A549 (cell line): ENCODE results near the gene SF3B5. TPM values are rescaled to one million over a fixed set of nuclear protein-coding genes. Genes with fewer than 3 reads are reported as not detected.

ENCODE experiments used
- ATAC-seq, 2 experiments: fragments of 200-7000 bp in 1 of 2; fragments of >200 bp in 1 of 2; cut with Nextera tagmentation in 1 of 2; cut with Tn5 transposase in 1 of 2; 3 replicates each; pipeline versions ENCODE4 v1.8.0 to v1.9.1; 2018 to 2020; ENCODE audit warnings: mild to moderate bottlenecking in 1 of 2, moderate library complexity in 1 of 2
- CTCF ChIA-PET: fragments of 300-600 bp; sonication (Branson Sonifier 250); formaldehyde crosslinking; extraction: SDS; loops from one replicate; lab custom pipeline; 2021; ENCODE audit warnings: antibody characterized with exemption, inconsistent platforms; lab: Yijun Ruan, JAX
- POLR2A ChIA-PET: fragments of 350-600 bp; formaldehyde crosslinking; extraction: SDS; loops from one replicate; lab custom pipeline; 2021; ENCODE audit warnings: antibody characterized with exemption, inconsistent platforms; lab: Yijun Ruan, JAX
- DNase-seq, 2 experiments: peaks; one replicate each; pipeline versions ENCODE4 v3.0.0 to v3.0.0-alpha.2; 2011 to 2016; ENCODE audit warnings: low read depth in 1 of 2, low spot score in 1 of 2
- FAIRE-seq: peaks from 2 replicates; lab custom pipeline; 2011; peaks lifted over from hg19 to GRCh38; lab: Jason Lieb, UNC
- H3K27ac ChIP-seq, 2 experiments: fragments of >200 bp; sonication (Bioruptor Twin); formaldehyde crosslinking; 3 replicates each; pipeline ENCODE4 v1.5.1; 2016 to 2017
- H3K4me1 ChIP-seq: fragments of >200 bp; sonication (Bioruptor Twin); formaldehyde crosslinking; 3 replicates; pipeline ENCODE4 v1.6.1; 2016
- H3K4me2 ChIP-seq: fragments of >200 bp; sonication (Bioruptor Twin); formaldehyde crosslinking; 3 replicates; pipeline ENCODE4 v1.6.1; 2016
- H3K4me3 ChIP-seq: fragments of >200 bp; sonication (Bioruptor Twin); formaldehyde crosslinking; 3 replicates; pipeline ENCODE4 v1.5.1; 2016
- H3K9me3 ChIP-seq: fragments of >200 bp; sonication (Bioruptor Twin); formaldehyde crosslinking; 3 replicates; pipeline ENCODE4 v1.6.1; 2016
- ATOH8 ChIP-seq: fragments of 250-450 bp; sonication (Bioruptor Pico); IDR thresholded peaks from 2 replicates; pipeline ENCODE4 v1.5.0; 2020; ENCODE audit warnings: low read depth, mild to moderate bottlenecking, moderate library complexity
- CBX2 ChIP-seq: fragments of 200-600 bp; sonication (generic); IDR thresholded peaks from 2 replicates; pipeline ENCODE4 v1.6.1; 2016; ENCODE audit warnings: low read depth, mild to moderate bottlenecking, borderline replicate concordance
- CBX8 ChIP-seq: fragments of 200-600 bp; sonication (generic); IDR thresholded peaks from 2 replicates; pipeline ENCODE4 v1.6.1; 2016
- CHD2 ChIP-seq: fragments of 150-350 bp; IDR thresholded peaks from 2 replicates; pipeline ENCODE4 v1.6.1; 2014; ENCODE audit warnings: low read length; ENCODE audit not compliant: partially characterized antibody
- EHF ChIP-seq: fragments of 250-450 bp; sonication (Bioruptor Pico); IDR thresholded peaks from 2 replicates; pipeline ENCODE4 v1.5.0; 2020; ENCODE audit warnings: mild to moderate bottlenecking
- EHMT2 ChIP-seq: fragments of 200-600 bp; sonication (generic); IDR thresholded peaks from 2 replicates; pipeline ENCODE4 v1.6.1; 2016; ENCODE audit warnings: antibody characterized with exemption, low read depth, mild to moderate bottlenecking, moderate library complexity
- ELK1 ChIP-seq: fragments of 150-350 bp; IDR thresholded peaks from 2 replicates; pipeline ENCODE4 v1.6.1; 2014; ENCODE audit warnings: low read depth, mild to moderate bottlenecking, low read length
- FOSB ChIP-seq: fragments of 250-450 bp; sonication (Bioruptor Pico); IDR thresholded peaks from 2 replicates; pipeline ENCODE4 v1.5.0; 2020; ENCODE audit warnings: mild to moderate bottlenecking, moderate library complexity
- FOSL2 ChIP-seq, 2 experiments: fragments of 450-650 bp in 1 of 2; fragments of >200 bp in 1 of 2; sonication (Bioruptor Twin) in 1 of 2; formaldehyde crosslinking; IDR thresholded peaks; 2 replicates each; pipeline versions ENCODE4 v1.5.0 to v1.6.1; 2016 to 2020; ENCODE audit warnings: mild to moderate bottlenecking in 1 of 2, moderate library complexity in 1 of 2
- HEYL ChIP-seq: fragments of 250-450 bp; sonication (Bioruptor Pico); IDR thresholded peaks from 2 replicates; pipeline ENCODE4 v1.8.0; 2021; ENCODE audit warnings: mild to moderate bottlenecking, moderate library complexity
- HOXA7 ChIP-seq: fragments of 250-450 bp; sonication (Bioruptor Pico); IDR thresholded peaks from 2 replicates; pipeline ENCODE4 v1.5.0; 2020; ENCODE audit warnings: mild to moderate bottlenecking, moderate library complexity
- JUN ChIP-seq, 2 experiments: fragments of >200 bp; sonication (Bioruptor Twin); formaldehyde crosslinking; IDR thresholded peaks; 2 replicates in 1 of 2; 3 replicates in 1 of 2; pipeline ENCODE4 v1.6.1; 2016 to 2017
- MYC ChIP-seq: IDR thresholded peaks from 2 replicates; pipeline ENCODE4 v1.6.1; 2012; ENCODE audit warnings: mild to moderate bottlenecking, inconsistent platforms, low read length, improper control_type of control experiment, borderline replicate concordance
- PBX3 ChIP-seq: IDR thresholded peaks from 2 replicates; pipeline ENCODE4 v1.6.1; 2012
- RCOR1 ChIP-seq: fragments of 150-350 bp; IDR thresholded peaks from 2 replicates; pipeline ENCODE4 v1.6.1; 2014; ENCODE audit warnings: antibody characterized with exemption, low read length, low read depth
- RFX5 ChIP-seq: fragments of 450-650 bp; IDR thresholded peaks from 2 replicates; pipeline ENCODE4 v1.7.1; 2014; ENCODE audit warnings: antibody characterized with exemption, mild to moderate bottlenecking, moderate library complexity
- RNF2 ChIP-seq: fragments of 200-600 bp; sonication (generic); IDR thresholded peaks from 2 replicates; pipeline ENCODE4 v1.6.1; 2016; ENCODE audit warnings: low read depth, mild to moderate bottlenecking, antibody characterized with exemption, moderate library complexity, borderline replicate concordance
- SREBF2 ChIP-seq: fragments of 450-650 bp; IDR thresholded peaks from 2 replicates; pipeline ENCODE4 v1.6.1; 2014; ENCODE audit warnings: mild to moderate bottlenecking, moderate library complexity
- ZFP36 ChIP-seq: fragments of 450-650 bp; IDR thresholded peaks from 2 replicates; pipeline ENCODE4 v1.6.1; 2014; ENCODE audit warnings: borderline replicate concordance; ENCODE audit not compliant: partially characterized antibody
- WGBS: methylation state at CpG from one replicate; pipeline ENCODE4 v1.1.6; 2017; ENCODE audit errors: missing lambda C conversion rate; 5-methylcytosine and 5-hydroxymethylcytosine counted together
- polyA plus RNA-seq, 4 experiments: library from polyadenylated mRNA; depleted of rRNA in 3 of 4; stranded (reverse); fragments of >200 nt; fragmentation: RNase III in 1 of 4; extraction: RNeasy Plus Mini Kit Qiagen cat#74134 plus additional on column Dnase treatment in 1 of 4; gene quantifications; 2 replicates in 3 of 4; 3 replicates in 1 of 4; pipeline ENCODE4 v1.2.3, GENCODE V29; 2011 to 2017
- TF ChIP-seq, protein P1 (sequence below): IDR thresholded peaks from 2 replicates; pipeline ENCODE4 v1.6.1; 2012

The SF3B5 gene
- polyA plus RNA-seq, 2 of the 4 experiments (the other 2 are of a cell fraction): 159 to 164 TPM

GRCh38 chr6:144123421-144123820 is 28.0 kb upstream of the SF3B5 start:
- no peak for FAIRE-seq
- H3K27ac ChIP-seq: no peak overlapping the region
- DNase-seq: no peak
- H3K9me3 ChIP-seq: no peaks in the 10 kb centered on the region
- ChIA-PET POLR2A (no interaction called here), CTCF (interaction anchor here (0.7 to 1.0 kb wide), 3 partner anchors 15 to 93 kb away, joined by 3 to 5 read pairs (median 3); no protein-coding TSS in a partner anchor)
- no peaks in the 10 kb centered on the region for H3K4me1 ChIP-seq
- WGBS: 28% methylated on average over 2 of the region's 2 CpGs
- no peak overlapping the region for H3K4me3 ChIP-seq
- no peak for ATAC-seq
- TF ChIP-seq ELK1 (no peak), FOSB (CRISPR knock-in tag) (no peak), RFX5 (no peak), RCOR1 (no peak)
- no peak overlapping the region for H3K4me2 ChIP-seq

DNA sequence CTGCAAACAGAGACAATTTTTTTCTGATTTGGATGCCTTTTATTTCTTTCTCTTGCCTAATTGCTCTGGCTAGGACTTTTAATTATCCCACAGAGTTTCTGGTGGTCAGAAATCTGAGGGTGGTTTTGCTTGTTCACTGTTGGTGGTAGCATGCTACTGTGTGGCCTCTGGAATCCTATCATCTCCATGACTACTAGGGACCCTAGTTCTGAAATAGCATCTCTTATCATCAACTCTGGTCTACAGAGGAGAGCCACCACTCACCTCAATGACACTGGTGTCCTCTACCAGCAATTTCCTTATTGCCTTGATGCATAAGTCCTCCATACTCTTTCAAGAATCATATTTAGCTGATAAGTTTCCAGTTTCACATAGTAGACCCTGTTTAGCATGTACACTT is 27.5 kb upstream of the SF3B5 start:
- no peak for FAIRE-seq
- POLR2A ChIA-PET: no interaction called here
- no peaks in the 10 kb centered on the region for H3K4me1 ChIP-seq
- no peak for TF ChIP-seq HEYL
- TF ChIP-seq RCOR1: no peak
- no peak for TF ChIP-seq ZFP36
- no peak for TF ChIP-seq FOSL2 (IDR thresholded peaks at IDR 0.05)
- TF ChIP-seq FOSL2 (CRISPR knock-in tag; IDR thresholded peaks at IDR 0.05): no peak
- no peak for ATAC-seq
- H3K27ac ChIP-seq: no peak overlapping the region
- H3K9me3 ChIP-seq: no peaks in the 10 kb centered on the region
- DNase-seq: no peak
- CTCF ChIA-PET: interaction anchor here (0.7 to 1.0 kb wide), 2 partner anchors 14 to 19 kb away, joined by 3 to 5 read pairs; no protein-coding TSS in a partner anchor
- no peak overlapping the region for H3K4me2 ChIP-seq
- no peak overlapping the region for H3K4me3 ChIP-seq

DNA sequence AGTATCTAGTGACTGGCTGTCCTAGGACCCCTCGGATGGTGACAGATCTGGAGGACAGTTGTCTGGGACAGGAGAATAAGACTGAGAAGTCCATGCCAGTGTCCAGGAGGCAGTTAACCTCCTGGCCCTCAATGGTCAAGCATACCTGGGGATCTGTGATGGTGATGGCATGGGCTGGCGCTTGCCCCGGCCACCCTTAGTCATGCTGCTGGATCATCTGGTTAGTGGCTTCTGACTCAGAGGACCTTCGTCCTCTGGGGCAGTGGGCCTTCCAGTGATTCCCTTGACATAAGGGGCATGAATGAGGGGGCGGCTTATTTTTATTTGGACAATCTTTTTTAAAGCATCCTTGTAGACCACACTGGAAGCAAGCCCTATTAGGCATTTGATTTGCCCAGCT is 24.0 kb upstream of the SF3B5 start:
- 64% methylated on average over 3 of the region's 5 CpGs for WGBS
- Histone ChIP-seq H3K4me3 (no peak overlapping the region), H3K4me1 (no peaks in the 10 kb centered on the region), H3K27ac (no peak overlapping the region), H3K4me2 (no peak overlapping the region), H3K9me3 (no peaks in the 10 kb centered on the region)
- no peak for FAIRE-seq
- CTCF ChIA-PET: no interaction called here
- no peak for TF ChIP-seq RFX5
- no peak for TF ChIP-seq HOXA7 (CRISPR knock-in tag)
- no peak for TF ChIP-seq CBX8
- no peak for TF ChIP-seq EHMT2
- TF ChIP-seq, all 56 proteins: peak for 0
- DNase-seq (no peak), ATAC-seq (no peak)
- POLR2A ChIA-PET: no interaction called here

GRCh38 chr6:144115219-144115618 is 19.8 kb upstream of the SF3B5 start:
- WGBS: 47% methylated on average over 3 of the region's 3 CpGs
- TF ChIP-seq JUN (IDR thresholded peaks at IDR 0.05): no peak
- TF ChIP-seq RNF2: no peak
- TF ChIP-seq, protein P1, sequence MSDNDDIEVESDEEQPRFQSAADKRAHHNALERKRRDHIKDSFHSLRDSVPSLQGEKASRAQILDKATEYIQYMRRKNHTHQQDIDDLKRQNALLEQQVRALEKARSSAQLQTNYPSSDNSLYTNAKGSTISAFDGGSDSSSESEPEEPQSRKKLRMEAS: no peak
- TF ChIP-seq SREBF2: no peak
- no peak for TF ChIP-seq CBX2
- TF ChIP-seq FOSB (CRISPR knock-in tag): no peak
- TF ChIP-seq CHD2: no peak
- TF ChIP-seq PBX3: no peak
- TF ChIP-seq EHF: no peak
- TF ChIP-seq MYC: no peak
- TF ChIP-seq ATOH8 (CRISPR knock-in tag): no peak
- no peak for TF ChIP-seq FOSL2 (IDR thresholded peaks at IDR 0.05)
- TF ChIP-seq FOSL2 (CRISPR knock-in tag; IDR thresholded peaks at IDR 0.05): no peak
- TF ChIP-seq, all 56 proteins: peak for 0
- no peak for DNase-seq
- H3K9me3 ChIP-seq: no peaks in the 10 kb centered on the region
- no peak for FAIRE-seq
- no peaks in the 10 kb centered on the region for H3K4me1 ChIP-seq
- ChIA-PET CTCF (interaction anchor here (0.7 to 1.4 kb wide), 2 partner anchors 10 to 299 kb away, joined by 3 to 6 read pairs; no protein-coding TSS in a partner anchor), POLR2A (no interaction called here)
- H3K27ac ChIP-seq: no peak overlapping the region
- no peak overlapping the region for H3K4me3 ChIP-seq
- no peak for ATAC-seq
- H3K4me2 ChIP-seq: no peak overlapping the region
